ENCODE measurements around the gene TRIP13. TPM values are rescaled to one million over a fixed set of nuclear protein-coding genes. Genes with fewer than 3 reads are reported as not detected.
"Not testable (repeated sequence)": the region's sequence is repeated elsewhere in the genome, so short reads cannot be mapped to it uniquely, and the experiment has no call there.

Gene TRIP13
- total RNA-seq, 1 donor from 2014 or later, result 1.7 TPM

DNA sequence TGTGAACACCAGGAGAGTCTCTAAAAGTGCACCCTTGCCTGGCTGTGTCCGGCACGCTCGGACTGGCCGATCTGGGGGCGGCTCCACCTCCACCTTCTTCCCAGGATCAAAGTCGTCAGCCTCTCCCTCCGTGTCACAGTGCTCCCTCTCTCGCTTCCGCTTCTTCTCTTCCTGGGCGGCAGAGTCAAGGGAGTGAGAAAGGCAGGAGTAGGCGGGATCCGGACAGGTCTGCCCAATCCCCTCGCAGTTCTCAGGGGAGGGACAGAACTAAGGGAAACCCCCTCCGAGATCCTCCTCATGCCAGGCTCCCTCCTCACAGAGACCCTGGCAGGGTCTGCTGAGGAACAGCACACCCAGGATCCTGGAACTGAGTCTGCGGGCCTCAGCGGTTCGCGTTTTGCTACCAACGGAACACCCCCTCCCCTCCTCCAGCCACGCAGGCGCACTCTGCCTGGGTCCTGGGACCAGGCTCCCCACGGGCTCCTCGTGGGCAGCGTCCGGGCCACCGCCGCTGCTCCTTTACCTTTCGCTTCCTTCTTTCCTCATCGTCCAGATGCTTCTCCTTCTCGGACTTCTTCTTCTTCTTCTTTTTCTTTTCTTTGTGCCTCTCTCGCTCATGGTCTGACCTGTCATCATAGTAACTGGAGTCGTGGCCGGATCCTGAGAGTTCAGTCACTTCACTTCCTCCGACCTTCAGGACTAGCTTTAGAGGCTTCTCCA, 1.4 kb upstream of the TRIP13 start:
- no peak for DNase-seq (ENCODE audit: low spot score)

DNA sequence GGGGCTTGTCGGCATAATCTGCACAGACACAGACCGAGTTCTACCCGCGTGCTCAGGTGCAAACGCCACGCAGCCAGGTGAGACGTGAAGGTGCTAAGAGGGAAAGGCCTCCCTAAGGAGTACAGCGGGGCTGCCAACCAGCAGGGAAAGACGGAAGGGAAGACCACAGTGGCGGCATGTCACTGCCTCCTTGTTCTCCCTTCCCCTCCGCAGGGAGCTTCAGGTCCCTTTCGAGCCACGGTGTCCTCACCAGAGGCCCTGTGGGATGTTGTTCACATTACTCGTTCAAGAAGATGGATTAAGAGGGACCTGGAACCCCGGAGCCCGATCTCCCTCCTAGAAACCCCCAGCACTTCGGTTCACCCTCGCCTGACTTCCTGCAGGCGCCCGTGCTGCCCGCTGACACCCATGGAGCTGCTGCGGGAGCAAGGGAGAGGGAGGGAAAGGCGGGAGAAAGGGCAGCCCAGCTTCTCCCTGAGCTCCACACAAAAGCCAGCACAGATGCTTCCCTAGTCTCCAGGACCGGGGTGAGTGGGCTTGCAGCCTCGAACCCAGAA, 769 bp upstream of the TRIP13 start:
- no peak for DNase-seq (ENCODE audit: low spot score)

DNA sequence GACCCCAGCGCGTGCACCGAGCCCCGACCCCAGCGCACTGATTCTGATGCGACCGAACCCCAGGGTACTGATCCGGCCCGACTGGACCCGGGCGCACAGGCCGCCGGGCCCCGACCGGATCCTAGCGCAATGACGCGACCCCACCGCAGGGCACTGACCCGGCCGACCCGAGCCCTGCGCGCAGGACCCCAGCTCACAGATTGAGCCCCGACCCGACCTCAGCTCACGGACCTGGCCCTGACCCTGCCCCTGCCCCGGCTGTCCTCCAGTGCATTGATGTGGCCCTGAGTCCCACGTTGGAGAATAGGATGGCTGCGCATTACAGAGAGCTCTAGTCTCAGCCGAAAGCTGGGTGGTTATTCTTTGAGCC, 438 bp downstream of the TRIP13 start:
- DNase-seq (ENCODE audit: low spot score), result no peak

DNA sequence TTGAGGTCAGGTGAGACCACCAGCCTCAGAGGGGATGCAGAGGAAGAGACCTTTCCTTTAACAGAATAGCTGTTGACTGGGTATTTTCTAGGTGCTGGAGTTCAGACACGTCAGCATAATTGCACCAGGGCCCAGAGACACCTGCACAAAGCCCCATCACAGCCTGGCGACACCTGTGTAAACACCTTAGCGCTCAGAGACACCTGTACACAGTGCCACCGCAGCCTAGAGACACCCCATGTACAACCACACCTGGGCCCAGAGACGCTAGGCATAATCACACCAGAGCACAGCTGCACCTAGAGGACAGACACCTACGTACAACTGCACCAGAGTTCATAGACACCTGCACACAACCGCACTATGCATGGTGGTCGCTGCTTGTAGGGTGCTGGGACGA, 1.0 kb downstream of the TRIP13 start:
- DNase-seq (ENCODE audit: low spot score), result no peak

DNA sequence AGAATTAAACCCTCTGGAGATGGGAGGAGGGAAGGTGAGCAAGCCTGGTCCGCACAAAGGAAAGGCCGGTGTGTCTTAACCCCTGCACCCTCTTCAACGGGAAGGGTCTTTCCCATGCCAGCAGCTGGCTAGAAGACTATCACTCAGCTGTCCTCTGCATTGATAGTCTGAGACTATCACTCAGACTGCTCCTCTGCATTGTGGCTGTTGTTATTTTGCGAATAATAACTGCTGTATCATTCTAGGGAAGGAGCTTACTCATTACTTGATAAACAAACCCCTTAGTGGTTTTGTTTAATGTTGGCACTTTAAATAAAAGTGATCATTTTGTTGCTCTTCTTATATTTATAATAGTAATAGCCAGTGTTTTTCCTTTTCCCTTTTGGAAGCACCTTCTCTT, 8.1 kb downstream of the TRIP13 start:
- no peak for DNase-seq (ENCODE audit: low spot score)

DNA sequence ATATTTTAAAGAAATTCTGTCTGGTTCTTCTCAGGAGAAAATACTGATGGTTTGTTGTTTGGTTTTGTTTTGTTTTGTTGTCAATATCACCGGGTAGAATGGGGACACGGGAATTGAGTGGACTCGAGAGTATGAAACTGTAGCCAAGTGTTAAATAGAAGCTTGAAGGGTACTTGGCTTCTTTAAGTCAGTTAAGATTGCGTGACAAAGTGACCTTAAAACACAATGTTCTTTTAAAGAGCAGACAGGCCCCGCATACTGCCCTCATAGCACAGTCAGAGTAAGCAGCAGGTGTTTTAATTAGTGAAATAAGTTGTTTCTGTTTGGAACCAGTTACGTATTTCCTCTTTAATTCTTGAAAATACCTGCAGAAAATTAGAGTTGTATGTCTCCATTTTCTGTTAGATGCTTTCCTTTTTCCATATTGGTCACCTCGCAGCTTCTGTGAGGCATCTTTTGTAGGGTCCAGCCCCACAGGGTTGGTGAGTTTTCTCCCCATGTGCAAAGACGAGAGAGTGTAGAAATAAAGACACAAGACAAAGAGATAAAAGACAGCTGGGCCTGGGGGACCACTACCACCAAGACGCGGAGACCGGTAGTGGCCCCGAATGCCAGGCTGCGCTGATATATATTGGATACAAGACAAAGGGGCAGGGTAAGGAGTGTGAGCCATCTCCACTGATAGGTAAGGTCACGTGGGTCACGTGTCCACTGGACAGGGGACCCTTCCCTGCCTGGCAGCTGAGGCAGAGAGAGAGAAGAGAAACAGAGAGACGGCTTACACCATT, 9.6 kb downstream of the TRIP13 start:
- no peak for DNase-seq (ENCODE audit: low spot score)

DNA sequence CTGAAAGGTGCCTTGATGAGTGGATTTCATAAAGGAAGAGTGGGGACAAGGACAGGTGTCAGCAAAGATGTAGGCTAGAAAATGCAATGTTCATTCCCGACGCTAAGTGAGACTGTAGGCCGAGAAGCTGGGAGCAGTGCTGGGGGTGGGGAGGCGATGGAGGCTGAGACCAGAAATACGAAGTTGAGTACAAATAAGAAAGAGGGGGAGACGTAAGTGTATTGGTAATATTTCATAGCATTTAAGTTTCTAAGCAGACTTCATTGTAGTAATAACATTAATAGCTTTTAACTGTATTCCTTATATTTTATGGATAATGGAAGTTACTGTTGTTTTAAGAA, 11.0 kb downstream of the TRIP13 start:
- no peak for DNase-seq (ENCODE audit: low spot score)

DNA sequence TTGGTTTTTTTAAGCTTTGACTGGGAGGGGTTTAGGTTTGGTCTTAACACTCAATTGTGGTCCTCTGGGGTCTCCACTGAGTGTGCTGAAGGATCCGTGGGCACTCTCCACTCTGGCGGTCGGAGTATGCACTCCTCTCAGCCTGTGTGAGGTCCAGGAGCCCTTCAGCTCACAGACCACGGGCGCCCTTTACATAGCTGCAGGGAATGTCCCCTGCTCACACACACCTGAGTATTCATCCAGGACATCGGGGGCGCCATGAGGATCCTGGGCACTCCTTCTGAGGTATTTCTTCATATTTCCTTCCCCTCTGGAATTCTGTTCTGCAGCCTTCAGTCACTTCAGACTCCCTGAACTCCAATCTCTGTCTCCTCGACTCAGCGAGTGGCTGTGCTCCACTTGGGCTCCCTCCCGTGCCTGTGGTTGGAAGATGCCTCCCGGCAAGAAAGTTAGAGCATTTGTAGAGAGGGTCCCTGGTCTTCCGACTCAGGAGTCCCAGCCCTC, 12.5 kb downstream of the TRIP13 start:
- no peak for DNase-seq (ENCODE audit: low spot score)

DNA sequence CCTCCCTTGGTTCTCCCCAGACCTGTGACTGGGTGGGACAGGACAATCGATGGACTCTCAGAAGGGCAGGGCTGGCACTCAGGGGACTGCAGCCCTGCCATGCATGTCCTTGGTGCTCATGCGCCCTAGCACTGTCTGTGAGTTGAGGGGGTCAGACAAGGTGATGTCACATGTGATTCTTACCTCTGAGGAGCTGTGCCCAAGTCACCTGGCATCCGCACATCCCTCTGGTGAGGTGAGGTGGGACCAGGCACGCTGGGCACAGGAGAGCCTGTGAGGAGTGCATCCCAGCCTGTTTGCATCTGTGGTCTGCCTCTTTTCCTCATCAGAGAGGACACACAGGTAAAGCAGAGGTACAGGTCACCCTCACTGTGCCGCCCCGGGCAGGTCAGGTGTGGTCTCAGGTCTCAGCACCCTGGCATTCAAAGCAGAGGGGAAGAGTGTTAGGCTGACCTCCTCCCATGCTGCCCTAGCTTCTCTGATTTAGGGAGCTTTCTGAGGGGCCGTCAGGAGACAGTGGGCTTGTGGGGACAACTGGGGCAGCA, 14.8 kb downstream of the TRIP13 start:
- DNase-seq (ENCODE audit: low spot score), result no peak

DNA sequence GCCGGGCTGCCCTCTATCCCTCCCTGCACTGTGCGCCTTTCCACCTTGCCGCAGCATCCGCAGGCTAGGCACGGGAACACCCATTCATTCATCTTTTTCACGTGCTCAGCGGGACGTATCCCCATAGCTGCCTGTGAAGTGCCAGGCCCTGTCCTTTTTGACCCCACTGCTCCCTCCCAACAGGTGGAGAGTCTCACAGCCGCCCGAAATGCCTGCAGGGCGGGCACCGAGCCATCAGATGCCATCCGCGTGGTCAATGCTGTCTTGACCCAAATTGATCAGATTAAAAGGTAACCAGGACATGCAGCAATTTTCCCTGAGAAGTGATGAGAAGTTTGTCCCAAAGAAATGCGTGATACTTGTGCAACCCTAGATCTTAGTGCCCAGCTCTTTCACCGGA, 15.5 kb downstream of the TRIP13 start:
- no peak for DNase-seq (ENCODE audit: low spot score)

DNA sequence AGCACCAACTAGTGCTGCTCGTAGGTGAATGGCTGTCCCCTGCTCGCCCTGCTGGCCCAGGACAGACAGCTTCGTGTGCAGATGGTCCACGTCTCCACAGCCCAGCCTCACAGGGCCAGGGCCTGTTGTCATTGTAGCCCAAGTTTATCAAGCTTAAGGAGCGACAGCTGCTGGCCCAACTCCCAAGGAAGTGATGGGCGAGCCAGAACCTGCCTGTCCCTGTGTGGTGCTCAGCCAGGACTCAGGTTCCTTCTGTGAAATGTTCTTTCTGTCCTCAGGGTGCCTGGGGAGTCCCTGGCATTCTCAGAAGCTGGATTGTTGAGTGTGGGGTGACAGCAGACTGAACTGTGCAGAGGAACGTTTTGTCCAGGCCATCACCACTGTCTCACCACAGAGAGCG, 16.4 kb downstream of the TRIP13 start:
- DNase-seq (ENCODE audit: low spot score), result peak; percentile 65

DNA sequence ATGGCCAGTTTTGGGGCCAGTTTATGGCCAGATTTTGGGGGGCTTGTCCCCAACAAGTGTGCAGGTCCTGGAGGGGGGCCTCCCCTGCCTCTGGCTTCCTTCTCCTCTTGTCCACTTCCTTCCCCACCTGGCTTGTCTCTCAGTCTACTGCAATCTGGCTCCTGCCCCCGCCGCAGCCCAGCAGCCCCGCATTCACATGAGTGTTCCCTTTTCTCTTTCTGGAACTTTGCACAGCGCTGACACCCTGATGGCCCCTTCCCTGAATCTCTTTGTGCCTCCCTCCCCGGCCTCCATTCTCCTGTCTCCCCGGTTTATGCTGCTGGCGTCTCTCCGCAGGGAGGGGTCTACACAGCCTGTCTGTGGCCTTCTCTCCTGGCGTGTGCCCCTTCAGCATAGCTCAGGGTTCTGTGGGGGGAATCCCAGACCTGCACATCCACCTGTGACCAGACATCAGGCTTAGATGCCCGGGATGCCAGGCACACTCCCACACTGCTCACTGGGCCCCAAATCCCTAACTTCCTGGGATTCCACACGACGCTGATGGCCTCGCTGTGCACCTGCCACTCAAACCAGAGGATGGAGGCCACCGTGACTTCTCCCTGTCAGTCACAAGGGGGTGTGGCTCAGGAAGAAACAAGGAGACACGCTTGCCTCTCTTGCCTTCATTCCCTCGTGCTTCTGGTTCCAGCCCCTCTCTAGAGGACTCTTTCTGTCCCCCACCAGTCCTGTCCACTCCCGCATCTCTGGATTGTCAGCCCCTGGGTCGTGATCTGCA, 17.5 kb downstream of the TRIP13 start:
- no peak for DNase-seq (ENCODE audit: low spot score)

DNA sequence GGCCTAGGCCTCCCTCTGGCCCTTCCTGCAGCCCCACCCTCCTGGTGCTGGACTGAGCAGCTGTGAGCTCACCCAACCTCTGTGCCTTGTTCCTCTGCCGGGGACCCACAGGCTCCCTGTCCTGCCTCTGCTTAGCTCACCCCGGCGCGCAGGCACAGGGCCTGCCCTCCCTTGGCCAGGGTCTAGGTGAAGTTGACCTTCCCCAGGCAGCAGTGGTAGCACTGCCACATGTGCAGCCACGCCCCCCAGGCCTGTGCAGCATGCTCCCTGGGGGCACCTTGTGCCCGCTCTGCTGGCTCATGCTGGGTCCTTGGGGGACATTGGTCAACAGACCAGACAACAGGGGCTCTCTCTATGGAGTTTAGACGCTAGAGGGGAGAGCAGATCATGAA, 18.1 kb downstream of the TRIP13 start:
- DNase-seq (ENCODE audit: low spot score), result no peak

DNA sequence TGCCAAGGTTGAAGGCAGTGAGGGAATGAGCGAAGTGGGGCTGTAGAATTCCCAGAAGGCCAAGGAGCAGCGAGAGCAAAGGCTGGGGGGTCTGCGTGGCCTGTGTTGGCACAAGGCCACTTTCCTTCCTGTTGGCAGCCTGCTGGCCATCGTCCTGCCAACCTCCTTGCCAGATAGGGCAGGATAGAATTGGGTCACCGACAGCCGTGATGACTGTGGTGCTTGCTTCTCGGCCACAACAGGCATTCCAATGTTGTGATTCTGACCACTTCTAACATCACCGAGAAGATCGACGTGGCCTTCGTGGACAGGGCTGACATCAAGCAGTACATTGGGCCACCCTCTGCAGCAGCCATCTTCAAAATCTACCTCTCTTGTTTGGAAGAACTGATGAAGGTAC, 18.9 kb downstream of the TRIP13 start:
- DNase-seq (ENCODE audit: low spot score), result no peak

DNA sequence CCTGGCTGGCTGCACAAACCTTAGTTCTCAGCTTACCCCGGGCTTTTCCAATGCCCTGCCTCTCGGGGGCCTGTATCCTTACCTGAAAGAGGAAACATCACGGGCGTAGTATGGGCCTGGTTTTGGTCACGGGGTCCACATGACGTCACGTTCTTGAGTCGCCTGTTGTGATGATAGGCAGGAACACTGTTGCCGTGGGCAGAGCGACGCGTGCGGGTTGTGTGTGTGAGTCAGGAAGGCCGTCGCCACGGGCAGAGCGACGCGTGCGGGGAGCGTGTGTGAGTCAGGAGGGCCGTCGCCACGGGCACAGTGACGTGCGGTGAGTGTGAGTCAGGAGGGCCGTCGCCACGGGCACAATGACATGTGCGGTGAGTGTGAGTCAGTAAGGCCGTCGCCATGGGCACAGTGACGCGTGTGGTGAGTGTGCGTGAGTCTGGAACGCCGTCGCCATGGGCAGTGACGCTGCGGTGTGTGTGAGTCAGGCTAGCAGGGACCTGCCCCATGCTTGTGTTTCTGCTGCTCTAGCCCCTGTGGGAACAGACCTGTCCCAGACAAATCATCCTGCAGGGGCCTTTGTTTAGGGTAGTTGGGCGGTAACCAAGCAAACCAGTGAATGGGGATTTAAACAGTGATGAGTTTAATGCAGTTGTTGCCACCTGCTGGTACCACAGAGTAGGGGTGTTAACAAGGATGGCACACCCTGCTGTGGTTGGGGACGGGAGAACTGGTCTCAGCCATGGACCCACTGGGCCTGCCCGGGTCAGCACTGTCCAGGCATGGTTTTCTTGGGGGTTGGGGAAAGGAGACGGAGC, 19.8 kb downstream of the TRIP13 start:
- DNase-seq (ENCODE audit: low spot score), result peak; percentile 63

DNA sequence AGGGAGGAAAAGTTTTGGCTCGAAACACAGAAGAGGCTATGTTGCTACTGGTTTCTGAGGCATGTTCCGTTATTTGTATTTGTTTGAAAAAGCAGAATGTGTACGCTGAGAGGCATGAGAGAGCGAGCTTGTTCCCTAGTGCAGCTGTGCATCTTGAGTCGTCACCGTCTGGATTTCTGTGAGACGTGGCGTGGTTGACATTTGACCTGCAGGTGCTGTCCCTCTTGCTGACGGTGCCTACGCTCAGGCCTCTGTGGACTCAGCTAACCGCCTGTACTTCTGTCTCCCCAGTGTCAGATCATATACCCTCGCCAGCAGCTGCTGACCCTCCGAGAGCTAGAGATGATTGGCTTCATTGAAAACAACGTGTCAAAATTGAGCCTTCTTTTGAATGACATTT, 21.5 kb downstream of the TRIP13 start:
- DNase-seq (ENCODE audit: low spot score), result no peak

DNA sequence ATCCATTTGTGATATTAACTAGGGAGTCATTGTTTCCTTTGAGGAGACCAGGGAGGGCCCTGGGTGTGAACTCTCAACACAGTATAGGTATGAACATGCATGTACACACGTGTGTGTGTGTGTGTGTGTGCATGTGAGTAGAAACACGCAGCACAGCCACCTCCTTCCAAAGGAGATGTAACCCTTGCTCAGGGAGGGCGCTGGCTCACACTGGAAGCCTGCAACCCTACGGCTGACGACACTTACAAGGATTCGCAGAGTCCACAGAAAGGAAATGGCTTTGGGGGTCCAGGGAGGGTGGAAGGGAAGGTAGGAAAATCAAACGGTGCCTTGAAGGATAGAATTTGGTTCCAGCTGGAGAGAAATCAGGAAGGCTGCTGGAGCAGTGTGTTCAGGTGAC, 21.9 kb downstream of the TRIP13 start:
- no peak for DNase-seq (ENCODE audit: low spot score)

DNA sequence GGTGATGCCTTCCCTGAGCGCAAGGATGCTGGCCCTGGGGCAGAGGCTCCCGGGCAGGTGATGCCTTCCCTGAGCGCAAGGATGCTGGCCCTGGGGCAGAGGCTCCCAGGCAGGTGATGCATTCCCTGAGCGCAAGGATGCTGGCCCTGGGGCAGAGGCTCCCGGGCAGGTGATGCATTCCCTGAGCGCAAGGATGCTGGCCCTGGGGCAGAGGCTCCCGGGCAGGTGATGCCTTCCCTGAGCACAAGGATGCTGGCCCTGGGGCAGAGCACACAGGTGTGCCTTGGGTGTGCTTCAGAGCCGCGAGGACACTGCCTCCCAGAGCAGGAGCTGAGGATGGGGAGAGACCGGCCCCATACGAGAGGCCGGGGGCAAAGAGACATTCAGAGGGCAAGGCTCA, 22.7 kb downstream of the TRIP13 start:
- not testable (repeated sequence) for DNase-seq (ENCODE audit: low spot score)

DNA sequence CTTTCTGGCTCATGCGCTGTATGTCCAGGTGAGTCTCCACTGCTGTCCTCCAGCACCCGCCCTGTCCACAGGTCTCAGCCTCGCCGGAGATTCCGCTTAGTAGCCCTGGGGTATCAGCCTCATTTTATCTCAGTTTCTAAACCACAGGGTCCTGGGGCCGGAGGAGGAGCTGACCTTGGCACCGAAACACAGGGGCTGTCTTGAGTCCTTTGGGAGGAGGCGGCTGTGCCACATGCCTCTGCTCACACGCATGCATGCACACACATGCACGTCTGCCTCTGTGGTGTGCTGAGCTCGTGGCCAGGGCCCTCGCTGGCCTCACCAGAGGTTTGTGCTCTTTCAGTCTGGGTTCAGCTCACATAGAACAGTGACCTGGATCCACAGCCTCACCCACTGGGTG, 23.3 kb downstream of the TRIP13 start:
- no peak for DNase-seq (ENCODE audit: low spot score)

DNA sequence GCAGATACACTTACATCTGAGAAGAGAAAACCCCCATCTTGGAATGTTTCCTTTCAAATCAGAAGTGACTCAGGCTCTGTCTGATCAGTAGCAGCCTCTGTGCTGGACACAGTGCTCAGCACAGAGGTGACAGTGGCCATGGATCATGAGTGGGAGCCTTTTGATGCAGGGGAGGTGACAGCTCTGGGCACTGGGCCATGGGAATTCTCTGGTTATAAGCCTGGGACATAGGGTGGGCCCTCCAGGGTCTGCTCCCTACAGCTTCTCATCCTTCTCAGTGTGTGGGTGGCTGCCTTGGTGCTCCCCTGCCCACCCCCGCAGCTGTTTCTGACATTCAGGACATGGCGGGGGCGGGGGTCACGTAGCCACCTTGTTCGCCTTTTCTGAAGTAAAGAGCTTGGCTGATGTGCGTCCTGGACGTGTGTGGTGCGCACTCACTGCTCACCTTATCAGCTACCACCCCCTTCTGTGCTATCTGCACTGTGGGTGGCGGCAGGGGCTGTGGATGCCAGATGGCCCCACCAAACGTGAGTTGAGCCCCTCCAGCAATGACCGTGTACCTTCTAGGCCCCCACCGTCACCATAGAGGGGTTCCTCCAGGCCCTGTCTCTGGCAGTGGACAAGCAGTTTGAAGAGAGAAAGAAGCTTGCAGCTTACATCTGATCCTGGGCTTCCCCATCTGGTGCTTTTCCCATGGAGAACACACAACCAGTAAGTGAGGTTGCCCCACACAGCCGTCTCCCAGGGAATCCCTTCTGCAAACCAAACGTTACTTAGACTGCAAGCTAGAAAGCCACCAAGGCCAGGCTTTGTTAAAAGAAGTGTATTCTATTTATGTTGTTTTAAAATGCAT, 24.0 kb downstream of the TRIP13 start:
- peak; percentile 34 for DNase-seq (ENCODE audit: low spot score)
